HCT116 (cell line): ENCODE measurements around the gene MAST4.
"Not testable (repeated sequence)": the region's sequence is repeated elsewhere in the genome, so short reads cannot be mapped to it uniquely, and the experiment has no call there.

ENCODE experiments used
- CTCF ChIP-seq, 3 experiments: fragments of 200-600 bp in 1 of 3; sonication (generic) in 1 of 3; IDR thresholded peaks in 2 of 3; conservative IDR thresholded peaks in 1 of 3; 2 replicates each; pipeline ENCODE4 v1.5.1; 2012 to 2017; ENCODE audit warnings: low read depth in 2 of 3, low read length in 2 of 3, antibody characterized with exemption in 1 of 3, borderline replicate concordance in 1 of 3, control low read depth in 1 of 3, mild to moderate bottlenecking in 1 of 3, mixed read lengths in 1 of 3, mixed run types in 1 of 3, moderate library complexity in 1 of 3; ENCODE audit not compliant: insufficient read depth in 1 of 3
- EZH2 ChIP-seq: fragments of 200-600 bp; sonication (generic); IDR thresholded peaks from 2 replicates; pipeline ENCODE4 v1.6.1; 2017; ENCODE audit warnings: antibody characterized with exemption, mixed run types
- POLR2A ChIP-seq: IDR thresholded peaks from 2 replicates; pipeline ENCODE4 v1.7.0; 2011; ENCODE audit warnings: borderline replicate concordance; ENCODE audit not compliant: insufficient read depth, insufficient read length; ENCODE audit errors: extremely low read depth
- POLR2AphosphoS5 ChIP-seq: IDR thresholded peaks from 2 replicates; pipeline ENCODE4 v1.6.1; 2011; ENCODE audit warnings: mild to moderate bottlenecking, low read depth, low read length, moderate library complexity
- SIN3A ChIP-seq: IDR thresholded peaks from 2 replicates; pipeline ENCODE4 v1.6.1; 2012; ENCODE audit warnings: low read depth
- ZFX ChIP-seq: fragments of 450-650 bp; IDR thresholded peaks from 2 replicates; pipeline ENCODE4 v1.6.1; 2017
- ZNF274 ChIP-seq: fragments of 200-500 bp; sonication (Bioruptor generic); IDR thresholded peaks from 2 replicates; pipeline ENCODE4 v1.6.1; 2014; ENCODE audit warnings: mild to moderate bottlenecking, low read depth, low read length, inconsistent platforms

DNA sequence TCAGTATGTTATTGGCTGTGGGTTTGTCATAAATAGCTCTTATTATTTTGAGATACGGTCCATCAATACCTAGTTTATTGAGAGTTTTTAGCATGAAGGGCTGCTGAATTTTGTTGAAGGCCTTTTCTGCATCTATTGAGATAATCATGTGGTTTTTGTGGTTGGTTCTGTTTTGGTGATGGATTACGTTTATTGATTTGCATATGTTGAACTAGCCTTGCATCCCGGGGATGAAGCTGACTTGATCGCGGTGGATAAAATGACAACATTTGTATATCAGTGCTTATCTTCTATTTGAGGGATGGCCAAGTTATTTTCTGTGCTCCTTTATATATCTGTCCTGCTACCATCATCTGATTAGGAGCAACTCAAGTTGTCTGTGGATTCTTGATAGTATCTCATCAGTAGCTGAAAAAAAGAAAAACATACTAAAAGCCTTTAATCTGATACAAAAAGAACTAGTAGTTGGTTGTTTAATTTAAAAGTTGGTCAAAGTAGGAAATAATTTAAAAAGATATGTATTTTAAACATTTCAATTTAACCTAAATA, 531.2 kb downstream of the MAST4 start:
- TF ChIP-seq POLR2AphosphoS5; CTCF (IDR thresholded peaks at IDR 0.05 in 2 of 3, conservative IDR thresholded peaks at IDR 0.05 in 1 of 3; ENCODE audit: borderline replicate concordance in 1 of 3, insufficient read depth in 1 of 3, low read depth in 2 of 3, low read length in 2 of 3); ZFX; POLR2A; ZNF274; SIN3A; EZH2: not testable (repeated sequence)
